SK-N-SH treated with all-trans-retinoic acid at 6 μM for 48 hours (cell line): Measurements from ENCODE around the gene ART3.

Source experiments
- CSDC2 ChIP-seq: fragments of 250-450 bp; sonication (Bioruptor Pico); IDR thresholded peaks from 2 replicates; pipeline ENCODE4 v1.5.0; 2020; ENCODE audit warnings: mild to moderate bottlenecking, moderate library complexity
- GLIS3 ChIP-seq: fragments of 250-450 bp; sonication (Bioruptor Pico); IDR thresholded peaks from 2 replicates; pipeline ENCODE4 v1.5.0; 2020; ENCODE audit warnings: mild to moderate bottlenecking, moderate library complexity
- PATZ1 ChIP-seq: fragments of 250-450 bp; sonication (Bioruptor Pico); IDR thresholded peaks from 2 replicates; pipeline ENCODE4 v1.8.0; 2020; ENCODE audit warnings: mild to moderate bottlenecking, moderate library complexity, borderline replicate concordance
- RARB ChIP-seq: fragments of 250-450 bp; sonication (Bioruptor Pico); IDR thresholded peaks from 2 replicates; pipeline ENCODE4 v1.8.0; 2021; ENCODE audit warnings: mild to moderate bottlenecking, moderate library complexity
- SNAI2 ChIP-seq: fragments of 250-450 bp; sonication (Bioruptor Pico); IDR thresholded peaks from 2 replicates; pipeline ENCODE4 v1.5.0; 2020; ENCODE audit warnings: mild to moderate bottlenecking, moderate library complexity
- ZFP30 ChIP-seq: fragments of 450-650 bp; formaldehyde crosslinking; IDR thresholded peaks from 2 replicates; pipeline ENCODE4 v1.5.0; 2022; ENCODE audit warnings: mild to moderate bottlenecking, moderate library complexity

DNA sequence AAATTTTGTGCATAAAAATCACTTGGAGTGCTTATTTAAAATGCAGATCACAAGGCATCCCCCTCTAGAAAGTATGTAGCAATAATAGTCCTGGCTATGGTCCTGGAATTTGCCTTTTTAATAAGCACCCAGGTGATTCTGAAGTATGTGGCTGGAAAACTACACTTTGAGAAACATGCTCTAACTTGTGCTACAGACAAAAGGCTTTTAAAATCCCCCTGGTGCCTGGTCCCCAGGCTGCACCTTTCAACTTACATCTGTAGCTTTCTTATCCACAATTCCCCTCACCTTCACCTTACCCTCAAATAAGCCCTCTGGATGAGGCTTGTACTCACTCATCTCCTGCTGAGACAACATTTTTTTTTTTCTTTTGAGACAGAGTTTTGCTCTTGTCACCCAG lies 21.1 kb downstream of the ART3 start:
- TF ChIP-seq SNAI2: no peak
- no peak for TF ChIP-seq PATZ1 (CRISPR knock-in tag)
- no peak for TF ChIP-seq GLIS3 (CRISPR knock-in tag)
- TF ChIP-seq ZFP30: no peak
- TF ChIP-seq CSDC2: no peak
- no peak for TF ChIP-seq RARB (CRISPR knock-in tag)
